Endothelial cell of umbilical vein (primary cell): ENCODE results near the gene CNTNAP2.

Source experiments
- CTCF ChIP-seq, 2 donors: IDR thresholded peaks; 1 replicate in 1 of 2; 2 replicates in 1 of 2; pipeline ENCODE4 v1.5.1; 2011; ENCODE audit warnings: low read length in 2 of 2, mild to moderate bottlenecking in 2 of 2, moderate library complexity in 2 of 2, control low read depth in 1 of 2, inconsistent platforms in 1 of 2, low read depth in 1 of 2; ENCODE audit not compliant: insufficient read depth in 1 of 2; ENCODE audit errors: extremely low read depth in 1 of 2
- EZH2 ChIP-seq: IDR thresholded peaks from 2 replicates; pipeline ENCODE4 v1.6.1; 2012; ENCODE audit warnings: borderline replicate concordance, low read depth, mild to moderate bottlenecking, moderate library complexity, low read length, inconsistent platforms; ENCODE audit not compliant: severe bottlenecking
- FOS ChIP-seq: IDR thresholded peaks from 2 replicates; pipeline ENCODE4 v1.6.1; 2011; ENCODE audit warnings: mild to moderate bottlenecking, low read length, moderate library complexity, borderline replicate concordance; ENCODE audit not compliant: insufficient read depth
- GATA2 ChIP-seq: IDR thresholded peaks from 2 replicates; pipeline ENCODE4 v1.7.0; 2011; ENCODE audit warnings: low read depth, mild to moderate bottlenecking, moderate library complexity, mixed read lengths, low read length; ENCODE audit not compliant: insufficient read length, insufficient read depth
- JUN ChIP-seq: IDR thresholded peaks from 2 replicates; pipeline ENCODE4 v1.6.1; 2011; ENCODE audit warnings: borderline replicate concordance, low read depth; ENCODE audit not compliant: insufficient read length, insufficient read depth
- MAX ChIP-seq: IDR thresholded peaks from 2 replicates; pipeline ENCODE4 v1.6.1; 2011; ENCODE audit not compliant: insufficient read depth, insufficient read length
- MYC ChIP-seq: IDR thresholded peaks from one replicate; pipeline ENCODE4 v1.6.1; 2011; ENCODE audit warnings: mild to moderate bottlenecking, low read depth, low read length
- POLR2A ChIP-seq: IDR thresholded peaks from 2 replicates; pipeline ENCODE4 v1.6.1; 2012; ENCODE audit warnings: low read depth, mild to moderate bottlenecking, control low read depth, low read length
- POLR2AphosphoS5 ChIP-seq: IDR thresholded peaks from 2 replicates; pipeline ENCODE4 v1.6.1; 2012; ENCODE audit warnings: low read depth, mild to moderate bottlenecking, control low read depth, low read length, moderate library complexity; ENCODE audit not compliant: insufficient read depth

GRCh38 chr7:147432576-147432975 is 1316.0 kb downstream of the CNTNAP2 start:
- TF ChIP-seq CTCF (IDR thresholded peaks at IDR 0.05; ENCODE audit: extremely low read depth in 1 of 2, insufficient read depth in 1 of 2, low read depth in 1 of 2, low read length in 2 of 2) (no peak), POLR2AphosphoS5 (no peak), POLR2A (no peak), MAX (no peak), JUN (no peak), EZH2 (no peak), MYC (no peak), FOS (no peak), GATA2 (no peak)
